ENCODE results near the gene STATH.

- no peak for TF ChIP-seq POLR2A (IDR thresholded peaks at IDR 0.05)
- TF ChIP-seq CTCF (IDR thresholded peaks at IDR 0.05): no peak
Measured at GRCh38 chr4:70002507-70002906, 6.7 kb downstream of the STATH start.

Measured in right lobe of liver (tissue), 4 donors.